Liver (tissue), 9 donors: ENCODE results near the gene RGS7. TPM values are rescaled to one million over a fixed set of nuclear protein-coding genes. Genes with fewer than 3 reads are reported as not detected.

Experiments
- DNase-seq: peaks from one replicate; pipeline ENCODE4 v3.0.0-alpha.2; 2017; ENCODE audit warnings: low spot score
- H3K27ac ChIP-seq, 2 donors: one replicate each; pipeline ENCODE4 v1.7.0; 2013; ENCODE audit warnings: inconsistent platforms in 2 of 2, low read length in 2 of 2, control low read depth in 1 of 2, low read depth in 1 of 2, mild to moderate bottlenecking in 1 of 2
- H3K27me3 ChIP-seq, 4 donors: one replicate each; pipeline versions ENCODE4 v1.6.1 to v1.7.0; 2013; ENCODE audit warnings: low read length in 3 of 4, inconsistent platforms in 1 of 4, mild to moderate bottlenecking in 1 of 4, moderate library complexity in 1 of 4; ENCODE audit not compliant: control insufficient read depth in 4 of 4, insufficient read depth in 4 of 4
- H3K36me3 ChIP-seq, 4 donors: one replicate each; pipeline versions ENCODE4 v1.6.1 to v1.7.0; 2013; ENCODE audit warnings: low read length in 3 of 4, mild to moderate bottlenecking in 3 of 4, low read depth in 1 of 4, moderate library complexity in 1 of 4; ENCODE audit not compliant: control insufficient read depth in 4 of 4, insufficient read depth in 3 of 4
- H3K4me1 ChIP-seq, 4 donors: one replicate each; pipeline versions ENCODE4 v1.6.1 to v1.7.0; 2013; ENCODE audit warnings: low read length in 3 of 4, mild to moderate bottlenecking in 3 of 4, moderate library complexity in 1 of 4; ENCODE audit not compliant: control insufficient read depth in 4 of 4, insufficient read depth in 4 of 4
- H3K4me3 ChIP-seq, 3 donors: one replicate each; pipeline versions ENCODE4 v1.6.1 to v1.7.0; 2013; ENCODE audit warnings: low read length in 3 of 3, control low read depth in 1 of 3, low read depth in 1 of 3, mild to moderate bottlenecking in 1 of 3
- H3K9ac ChIP-seq, 2 donors: one replicate each; pipeline ENCODE4 v1.7.0; 2013; ENCODE audit warnings: low read length in 2 of 2, mild to moderate bottlenecking in 2 of 2, moderate library complexity in 2 of 2, control low read depth in 1 of 2, low read depth in 1 of 2
- H3K9me3 ChIP-seq, 4 donors: one replicate each; pipeline versions ENCODE4 v1.6.1 to v1.7.0; 2013; ENCODE audit warnings: low read length in 3 of 4; ENCODE audit not compliant: control insufficient read depth in 4 of 4
- ATF3 ChIP-seq: IDR thresholded peaks from 2 replicates; pipeline ENCODE4 v1.6.1; 2016; ENCODE audit warnings: antibody characterized with exemption
- CTCF ChIP-seq: fragments of 150-350 bp; IDR thresholded peaks from 2 replicates; pipeline ENCODE4 v1.5.1; 2017; ENCODE audit warnings: improper control_type of control experiment, low read depth, low read length; ENCODE audit not compliant: missing input control
- EGR1 ChIP-seq, 2 donors: IDR thresholded peaks; 2 replicates each; pipeline ENCODE4 v1.6.1; 2016 to 2018; ENCODE audit warnings: antibody characterized with exemption in 2 of 2, low read depth in 2 of 2
- FOXA1 ChIP-seq: IDR thresholded peaks from 2 replicates; pipeline ENCODE4 v1.6.1; 2016; ENCODE audit warnings: antibody characterized with exemption
- FOXA2 ChIP-seq: IDR thresholded peaks from 2 replicates; pipeline ENCODE4 v1.6.1; 2016; ENCODE audit warnings: antibody characterized with exemption
- GABPA ChIP-seq, 2 donors: IDR thresholded peaks in 1 of 2; conservative IDR thresholded peaks in 1 of 2; 2 replicates each; pipeline ENCODE4 v1.6.1; 2016; ENCODE audit warnings: antibody characterized with exemption in 2 of 2, mild to moderate bottlenecking in 1 of 2, moderate library complexity in 1 of 2
- HNF4A ChIP-seq, 2 donors: conservative IDR thresholded peaks; 2 replicates each; pipeline ENCODE4 v1.6.1; 2016; ENCODE audit warnings: antibody characterized with exemption in 2 of 2, mild to moderate bottlenecking in 2 of 2
- HNF4G ChIP-seq: IDR thresholded peaks from 2 replicates; pipeline ENCODE4 v1.6.1; 2016; ENCODE audit warnings: antibody characterized with exemption
- JUND ChIP-seq, 2 donors: IDR thresholded peaks; 2 replicates each; pipeline ENCODE4 v1.6.1; 2016; ENCODE audit warnings: antibody characterized with exemption in 2 of 2
- MAX ChIP-seq: IDR thresholded peaks from 2 replicates; pipeline ENCODE4 v1.6.1; 2016; ENCODE audit warnings: antibody characterized with exemption
- NR2F2 ChIP-seq: IDR thresholded peaks from 2 replicates; pipeline ENCODE4 v1.6.1; 2016; ENCODE audit warnings: antibody characterized with exemption
- RAD21 ChIP-seq, 2 donors: IDR thresholded peaks; 2 replicates each; pipeline ENCODE4 v1.6.1; 2016; ENCODE audit warnings: antibody characterized with exemption in 2 of 2, mild to moderate bottlenecking in 2 of 2
- RXRA ChIP-seq, 2 donors: IDR thresholded peaks; 2 replicates each; pipeline ENCODE4 v1.6.1; 2017 to 2018; ENCODE audit warnings: antibody characterized with exemption in 2 of 2, mild to moderate bottlenecking in 1 of 2
- SP1 ChIP-seq: IDR thresholded peaks from 2 replicates; pipeline ENCODE4 v1.6.1; 2018; ENCODE audit warnings: antibody characterized with exemption, mild to moderate bottlenecking
- TAF1 ChIP-seq: conservative IDR thresholded peaks from 2 replicates; pipeline ENCODE4 v1.6.1; 2016; ENCODE audit warnings: antibody characterized with exemption, mild to moderate bottlenecking
- YY1 ChIP-seq: IDR thresholded peaks from 2 replicates; pipeline ENCODE4 v1.6.1; 2016; ENCODE audit warnings: antibody characterized with exemption, mild to moderate bottlenecking
- WGBS: extraction: QIAGEN DNeasy Blood & Tissue Kit; methylation state at CpG from one replicate; pipeline ENCODE4 v1.1.7; 2013; 5-methylcytosine and 5-hydroxymethylcytosine counted together
- polyA plus RNA-seq, 2 donors: library from polyadenylated mRNA; stranded (reverse) in 1 of 2; unstranded in 1 of 2; fragments of 200-250 nt in 1 of 2; fragments of >200 nt in 1 of 2; fragmentation: Nextera tagmentation in 1 of 2; extraction: Ambion mirVana in 1 of 2; gene quantifications; one replicate each; pipeline versions ENCODE4 v1.2.1 to v1.2.3, GENCODE V29; 2013 to 2015
- total RNA-seq, 2 donors: library from RNA; depleted of rRNA; stranded (reverse); fragments of >200 nt; gene quantifications; one replicate each; pipeline ENCODE4 v1.2.3, GENCODE V29; 2014
- TF ChIP-seq, protein P1 (sequence below): IDR thresholded peaks from 2 replicates; pipeline ENCODE4 v1.6.1; 2016; ENCODE audit warnings: antibody characterized with exemption, mild to moderate bottlenecking
- TF ChIP-seq, protein P2 (sequence below): IDR thresholded peaks from 2 replicates; pipeline ENCODE4 v1.6.1; 2016; ENCODE audit warnings: antibody characterized with exemption
- donor health status: healthy.
- donor health status: healthy.
- donor health status: healthy.
- donor health status: healthy.
- donor health status: healthy.

The RGS7 gene
- total and polyA plus RNA-seq, 4 donors, result 0.05 to 0.18 TPM; not detected in 2

DNA sequence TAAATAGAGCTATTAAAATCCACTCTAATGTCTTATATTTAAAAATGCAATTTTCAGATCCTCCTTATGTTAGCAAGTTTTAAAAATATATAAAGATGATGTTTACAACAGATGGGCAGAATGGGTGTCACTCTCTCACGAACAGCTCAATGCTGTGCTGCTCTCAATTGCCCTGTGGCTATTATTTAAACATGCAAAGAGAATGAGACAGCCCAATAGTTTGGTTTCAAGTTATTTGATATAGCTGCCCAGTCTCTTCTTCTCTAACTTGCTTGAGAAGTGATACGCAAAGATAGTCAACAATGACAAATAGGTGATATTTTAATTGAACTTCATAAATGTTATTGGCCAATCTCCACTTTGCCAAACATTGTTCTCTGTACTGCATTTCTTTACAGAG lies 545.7 kb downstream of the RGS7 start:
- H3K9ac ChIP-seq, result no peak overlapping the region
- no peak for DNase-seq
- H3K27ac ChIP-seq, result no peak overlapping the region
- TF ChIP-seq FOXA1 (no peak), MAX (no peak), HNF4A (conservative IDR thresholded peaks at IDR 0.05) (no peak), RXRA (IDR thresholded peaks at IDR 0.05) (no peak), ATF3 (no peak), FOXA2 (no peak), SP1 (no peak), YY1 (no peak), RAD21 (IDR thresholded peaks at IDR 0.05) (no peak), HNF4G (no peak), CTCF (no peak), EGR1 (IDR thresholded peaks at IDR 0.05; ENCODE audit: low read depth in 2 of 2) (no peak), TAF1 (no peak), JUND (IDR thresholded peaks at IDR 0.05) (no peak)
- TF ChIP-seq, protein P1, sequence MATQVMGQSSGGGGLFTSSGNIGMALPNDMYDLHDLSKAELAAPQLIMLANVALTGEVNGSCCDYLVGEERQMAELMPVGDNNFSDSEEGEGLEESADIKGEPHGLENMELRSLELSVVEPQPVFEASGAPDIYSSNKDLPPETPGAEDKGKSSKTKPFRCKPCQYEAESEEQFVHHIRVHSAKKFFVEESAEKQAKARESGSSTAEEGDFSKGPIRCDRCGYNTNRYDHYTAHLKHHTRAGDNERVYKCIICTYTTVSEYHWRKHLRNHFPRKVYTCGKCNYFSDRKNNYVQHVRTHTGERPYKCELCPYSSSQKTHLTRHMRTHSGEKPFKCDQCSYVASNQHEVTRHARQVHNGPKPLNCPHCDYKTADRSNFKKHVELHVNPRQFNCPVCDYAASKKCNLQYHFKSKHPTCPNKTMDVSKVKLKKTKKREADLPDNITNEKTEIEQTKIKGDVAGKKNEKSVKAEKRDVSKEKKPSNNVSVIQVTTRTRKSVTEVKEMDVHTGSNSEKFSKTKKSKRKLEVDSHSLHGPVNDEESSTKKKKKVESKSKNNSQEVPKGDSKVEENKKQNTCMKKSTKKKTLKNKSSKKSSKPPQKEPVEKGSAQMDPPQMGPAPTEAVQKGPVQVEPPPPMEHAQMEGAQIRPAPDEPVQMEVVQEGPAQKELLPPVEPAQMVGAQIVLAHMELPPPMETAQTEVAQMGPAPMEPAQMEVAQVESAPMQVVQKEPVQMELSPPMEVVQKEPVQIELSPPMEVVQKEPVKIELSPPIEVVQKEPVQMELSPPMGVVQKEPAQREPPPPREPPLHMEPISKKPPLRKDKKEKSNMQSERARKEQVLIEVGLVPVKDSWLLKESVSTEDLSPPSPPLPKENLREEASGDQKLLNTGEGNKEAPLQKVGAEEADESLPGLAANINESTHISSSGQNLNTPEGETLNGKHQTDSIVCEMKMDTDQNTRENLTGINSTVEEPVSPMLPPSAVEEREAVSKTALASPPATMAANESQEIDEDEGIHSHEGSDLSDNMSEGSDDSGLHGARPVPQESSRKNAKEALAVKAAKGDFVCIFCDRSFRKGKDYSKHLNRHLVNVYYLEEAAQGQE, result no peak
- TF ChIP-seq, protein P2, sequence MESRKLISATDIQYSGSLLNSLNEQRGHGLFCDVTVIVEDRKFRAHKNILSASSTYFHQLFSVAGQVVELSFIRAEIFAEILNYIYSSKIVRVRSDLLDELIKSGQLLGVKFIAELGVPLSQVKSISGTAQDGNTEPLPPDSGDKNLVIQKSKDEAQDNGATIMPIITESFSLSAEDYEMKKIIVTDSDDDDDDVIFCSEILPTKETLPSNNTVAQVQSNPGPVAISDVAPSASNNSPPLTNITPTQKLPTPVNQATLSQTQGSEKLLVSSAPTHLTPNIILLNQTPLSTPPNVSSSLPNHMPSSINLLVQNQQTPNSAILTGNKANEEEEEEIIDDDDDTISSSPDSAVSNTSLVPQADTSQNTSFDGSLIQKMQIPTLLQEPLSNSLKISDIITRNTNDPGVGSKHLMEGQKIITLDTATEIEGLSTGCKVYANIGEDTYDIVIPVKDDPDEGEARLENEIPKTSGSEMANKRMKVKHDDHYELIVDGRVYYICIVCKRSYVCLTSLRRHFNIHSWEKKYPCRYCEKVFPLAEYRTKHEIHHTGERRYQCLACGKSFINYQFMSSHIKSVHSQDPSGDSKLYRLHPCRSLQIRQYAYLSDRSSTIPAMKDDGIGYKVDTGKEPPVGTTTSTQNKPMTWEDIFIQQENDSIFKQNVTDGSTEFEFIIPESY, result no peak
- H3K9me3 ChIP-seq, result no peaks in the 10 kb centered on the region
- no peaks in the 10 kb centered on the region for H3K36me3 ChIP-seq
- no peaks in the 10 kb centered on the region for H3K4me1 ChIP-seq
- no peak overlapping the region for H3K4me3 ChIP-seq
- no peaks in the 10 kb centered on the region for H3K27me3 ChIP-seq
- WGBS, result 77% methylated on average over 2 of the region's 2 CpGs

DNA sequence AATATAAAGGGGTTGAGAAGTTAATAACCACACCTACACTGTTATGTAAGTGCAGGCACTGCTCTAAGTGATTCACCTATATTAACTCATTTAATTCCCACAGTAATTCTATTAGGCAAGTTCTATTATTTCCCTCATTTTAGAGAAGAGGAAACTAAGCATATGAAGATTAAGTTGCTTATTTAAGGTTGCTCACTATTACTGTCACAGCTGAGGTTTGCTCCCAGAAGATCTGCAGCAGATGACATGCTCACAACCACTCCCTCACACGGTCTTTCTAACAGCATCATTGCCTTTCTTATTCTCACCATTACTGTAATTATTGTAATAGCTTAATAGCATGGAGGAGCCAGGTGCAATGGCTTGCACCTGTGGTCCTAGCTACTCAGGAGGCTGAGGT lies 548.6 kb downstream of the RGS7 start:
- no peaks in the 10 kb centered on the region for H3K4me1 ChIP-seq
- H3K27me3 ChIP-seq, result no peaks in the 10 kb centered on the region
- no peak overlapping the region for H3K4me3 ChIP-seq
- H3K9me3 ChIP-seq, result no peaks in the 10 kb centered on the region
- no peak for DNase-seq
- no peaks in the 10 kb centered on the region for H3K36me3 ChIP-seq
- TF ChIP-seq ATF3, result no peak
- TF ChIP-seq HNF4G, result no peak
- no peak for TF ChIP-seq TAF1
- no peak for TF ChIP-seq JUND (IDR thresholded peaks at IDR 0.05)
- TF ChIP-seq MAX, result no peak
- no peak for TF ChIP-seq GABPA (IDR thresholded peaks at IDR 0.05 in 1 of 2, conservative IDR thresholded peaks at IDR 0.05 in 1 of 2)
- no peak for TF ChIP-seq HNF4A (conservative IDR thresholded peaks at IDR 0.05)
- no peak for TF ChIP-seq NR2F2
- WGBS, result 49% methylated on average over 1 of the region's 1 CpG
- no peak overlapping the region for H3K9ac ChIP-seq
- H3K27ac ChIP-seq, result no peak overlapping the region
